CD4-positive, alpha-beta T cell (primary cell): ENCODE results near the gene NDOR1. TPM values are rescaled to one million over a fixed set of nuclear protein-coding genes. Genes with fewer than 3 reads are reported as not detected.

Experiments
- ATAC-seq: fragments of 200-7000 bp; cut with Tn5 transposase; one replicate; pipeline ENCODE4 v1.10.0; 2022; ENCODE audit warnings: mild to moderate bottlenecking; ENCODE audit not compliant: poor library complexity
- CTCF ChIA-PET: fragments of 350-600 bp; sonication (Branson Sonifier 250); formaldehyde crosslinking; loops from one replicate; lab custom pipeline; 2021; ENCODE audit warnings: antibody characterized with exemption, inconsistent platforms; lab: Charles Lee
- POLR2A ChIA-PET: fragments of 350-600 bp; sonication (Branson Sonifier 250); formaldehyde crosslinking; loops from one replicate; lab custom pipeline; 2021; ENCODE audit warnings: antibody characterized with exemption, inconsistent platforms; lab: Charles Lee
- DNase-seq, 14 experiments: peaks; one replicate each; pipeline ENCODE4 v3.0.0-alpha.2; 2013 to 2020; ENCODE audit warnings: mixed read lengths in 2 of 14
- H3K27ac ChIP-seq, 2 donors: one replicate each; pipeline versions ENCODE4 v1.5.1 to v1.7.0; 2013; ENCODE audit warnings: low read length in 2 of 2, low read depth in 1 of 2, mild to moderate bottlenecking in 1 of 2
- H3K27me3 ChIP-seq, 2 experiments: 1 replicate in 1 of 2; 2 replicates in 1 of 2; pipeline versions ENCODE4 v1.6.1 to v1.7.0; 2013; ENCODE audit warnings: low read length in 2 of 2, control low read depth in 1 of 2, mild to moderate bottlenecking in 1 of 2, moderate library complexity in 1 of 2; ENCODE audit not compliant: insufficient read depth in 2 of 2, control insufficient read depth in 1 of 2
- H3K36me3 ChIP-seq: one replicate; pipeline ENCODE4 v1.6.1; 2013; ENCODE audit warnings: low read length, control low read depth; ENCODE audit not compliant: insufficient read depth
- H3K4me1 ChIP-seq: one replicate; pipeline ENCODE4 v1.6.1; 2013; ENCODE audit warnings: low read length, control low read depth; ENCODE audit not compliant: insufficient read depth
- H3K4me3 ChIP-seq: one replicate; pipeline ENCODE4 v1.5.1; 2013; ENCODE audit warnings: mild to moderate bottlenecking, low read length, moderate library complexity
- H3K9me3 ChIP-seq, 2 experiments: 1 replicate in 1 of 2; 2 replicates in 1 of 2; pipeline versions ENCODE4 v1.6.1 to v1.7.0; 2013; ENCODE audit warnings: low read length in 2 of 2, mild to moderate bottlenecking in 2 of 2, control low read depth in 1 of 2, moderate library complexity in 1 of 2; ENCODE audit not compliant: control insufficient read depth in 1 of 2, insufficient read depth in 1 of 2
- H3K27ac Mint-ChIP-seq: one replicate; pipeline ENCODE4 v1.8.0; 2020; ENCODE audit warnings: mixed read lengths
- H3K27me3 Mint-ChIP-seq: one replicate; pipeline ENCODE4 v1.8.0; 2021; ENCODE audit warnings: mixed read lengths
- H3K36me3 Mint-ChIP-seq: one replicate; pipeline ENCODE4 v1.8.0; 2021; ENCODE audit warnings: low read depth, mixed read lengths
- H3K4me1 Mint-ChIP-seq: one replicate; pipeline ENCODE4 v1.8.0; 2021; ENCODE audit warnings: low read depth, mixed read lengths
- H3K4me3 Mint-ChIP-seq: one replicate; pipeline ENCODE4 v1.8.0; 2020; ENCODE audit warnings: mild to moderate bottlenecking, mixed read lengths
- H3K9me3 Mint-ChIP-seq: one replicate; pipeline ENCODE4 v1.8.0; 2020; ENCODE audit warnings: mixed read lengths
- CTCF ChIP-seq: fragments of 200-600 bp; IDR thresholded peaks from one replicate; pipeline ENCODE4 v1.8.0; 2022; ENCODE audit warnings: antibody characterized with exemption, mild to moderate bottlenecking
- intact Hi-C, 2 experiments: fragments of 100-400 bp; cut with DNase I in 1 of 2; cut with micrococcal nuclease in 1 of 2; formaldehyde crosslinking; loops; one replicate each; pipeline versions ENCODE4 v1.15.1 to v1.9.0; 2023 to 2025; cut with DNase I, micrococcal nuclease
- total RNA-seq, 174 experiments: library from RNA in 2 of 174; stranded (reverse) in 2 of 174; gene quantifications; one replicate each; pipeline ENCODE4 v1.2.3 and lab custom pipeline; 2021 to 2026

NDOR1 gene
- total RNA-seq, 2 experiments from 2014 or later = 22.8 to 25.3 TPM

GRCh38 chr9:137216188-137216965 lies 10.9 kb downstream of the NDOR1 start:
- ATAC-seq = no peak
- ChIA-PET CTCF (no interaction called here), POLR2A (interaction anchor here (1.0 kb wide), 1 partner anchor 12 kb away, joined by 3 read pairs; no protein-coding TSS in a partner anchor)
- Histone ChIP-seq H3K27ac (no peak overlapping the region), H3K9me3 (no peaks in the 10 kb centered on the region), H3K27me3 (no peaks in the 10 kb centered on the region), H3K4me3 (no peak overlapping the region), H3K4me1 (peaks cover under 1% of the 10 kb centered on the region), H3K36me3 (peaks cover 6% of the 10 kb centered on the region)
- Mint-ChIP-seq H3K4me3 (no peak overlapping the region), H3K9me3 (no peaks in the 10 kb centered on the region), H3K36me3 (no peaks in the 10 kb centered on the region), H3K27ac (no peak overlapping the region), H3K27me3 (no peaks in the 10 kb centered on the region), H3K4me1 (no peaks in the 10 kb centered on the region)
- no peak for DNase-seq
- intact Hi-C loops = no loop called here
- no peak for TF ChIP-seq CTCF

GRCh38 chr9:137217276-137218211 lies 12.0 kb downstream of the NDOR1 start:
- peak overlapping the region; percentile 30 for H3K4me3 Mint-ChIP-seq
- no peak for ATAC-seq
- TF ChIP-seq CTCF = no peak
- Histone ChIP-seq H3K4me1 (peaks cover 8% of the 10 kb centered on the region), H3K9me3 (no peaks in the 10 kb centered on the region), H3K36me3 (peaks cover 6% of the 10 kb centered on the region), H3K27me3 (no peaks in the 10 kb centered on the region), H3K4me3 (no peak overlapping the region), H3K27ac (no peak overlapping the region)
- ChIA-PET CTCF (no interaction called here), POLR2A (no interaction called here)
- DNase-seq = peak in 1 of 14 experiments; percentile 32
- no peaks in the 10 kb centered on the region for H3K4me1 Mint-ChIP-seq
- no peaks in the 10 kb centered on the region for H3K36me3 Mint-ChIP-seq
- intact Hi-C loops = no loop called here
- H3K27ac Mint-ChIP-seq = no peak overlapping the region
- no peaks in the 10 kb centered on the region for H3K9me3 Mint-ChIP-seq
- H3K27me3 Mint-ChIP-seq = no peaks in the 10 kb centered on the region

- peaks cover 5% of the 10 kb centered on the region for H3K4me1 Mint-ChIP-seq
- no peak overlapping the region for H3K27ac Mint-ChIP-seq
- H3K36me3 Mint-ChIP-seq = no peaks in the 10 kb centered on the region
- no peak overlapping the region for H3K4me3 Mint-ChIP-seq
- ChIA-PET POLR2A (no interaction called here), CTCF (interaction anchor here (1.1 kb wide), 1 partner anchor 9 kb away, joined by 3 read pairs; the partner anchor contains the start of gene RNF224)
- no peak for TF ChIP-seq CTCF
- no peak overlapping the region for H3K27ac ChIP-seq
- no peak overlapping the region for H3K4me3 ChIP-seq
- no peaks in the 10 kb centered on the region for H3K9me3 ChIP-seq
- peaks cover 15% of the 10 kb centered on the region for H3K4me1 ChIP-seq
- DNase-seq = no peak
- no peaks in the 10 kb centered on the region for H3K27me3 Mint-ChIP-seq
- H3K27me3 ChIP-seq = no peaks in the 10 kb centered on the region
- peaks cover 6% of the 10 kb centered on the region for H3K36me3 ChIP-seq
- intact Hi-C loops = no loop called here
- no peak for ATAC-seq
- H3K9me3 Mint-ChIP-seq = no peaks in the 10 kb centered on the region
These were observed 12.8 kb downstream of the NDOR1 start for GRCh38 chr9:137218212-137218753.
